Activated naive CD8-positive, alpha-beta T cell treated with anti-CD3 and anti-CD28 coated beads, Interleukin-2, amount 50 U/mL, for 16 hours (primary cell): ENCODE measurements around the gene PDPK1.
"Not testable (repeated sequence)": the region's sequence is repeated elsewhere in the genome, so short reads cannot be mapped to it uniquely, and the experiment has no call there.

Experiments
- DNase-seq: peaks from one replicate; pipeline ENCODE4 v3.0.0-alpha.2; 2020; ENCODE audit warnings: low read depth, low spot score

Gene PDPK1

GRCh38 chr16:2611877-2612276 is 74.1 kb downstream of the PDPK1 start:
- not testable (repeated sequence) for DNase-seq

- DNase-seq = not testable (repeated sequence)
Measured at GRCh38 chr16:2613251-2613650, 75.4 kb downstream of the PDPK1 start.

DNA sequence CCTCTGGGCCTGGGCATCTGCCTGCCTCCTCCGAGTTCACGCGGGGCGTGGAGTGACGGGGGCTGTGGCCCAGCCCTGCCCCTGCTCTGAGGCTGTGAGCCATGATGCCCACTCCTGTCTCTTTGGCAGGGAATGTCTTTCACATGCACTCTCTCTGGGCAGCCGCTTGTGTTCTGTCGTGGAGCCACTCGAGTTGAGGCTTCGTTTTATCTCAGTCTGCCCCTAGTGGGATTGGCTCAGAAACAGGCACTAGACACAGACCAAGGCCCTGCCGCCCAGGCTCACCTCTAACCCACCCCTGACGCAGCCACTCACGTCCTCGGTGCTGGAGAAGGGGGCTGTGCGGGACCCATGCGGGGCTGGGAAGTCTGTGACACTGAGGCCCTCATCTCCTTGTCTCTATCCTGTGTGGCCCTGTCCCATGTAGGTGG is 77.0 kb downstream of the PDPK1 start:
- no peak for DNase-seq

- DNase-seq = not testable (repeated sequence)
Measured at GRCh38 chr16:2618964-2619363, 81.1 kb downstream of the PDPK1 start.

DNA sequence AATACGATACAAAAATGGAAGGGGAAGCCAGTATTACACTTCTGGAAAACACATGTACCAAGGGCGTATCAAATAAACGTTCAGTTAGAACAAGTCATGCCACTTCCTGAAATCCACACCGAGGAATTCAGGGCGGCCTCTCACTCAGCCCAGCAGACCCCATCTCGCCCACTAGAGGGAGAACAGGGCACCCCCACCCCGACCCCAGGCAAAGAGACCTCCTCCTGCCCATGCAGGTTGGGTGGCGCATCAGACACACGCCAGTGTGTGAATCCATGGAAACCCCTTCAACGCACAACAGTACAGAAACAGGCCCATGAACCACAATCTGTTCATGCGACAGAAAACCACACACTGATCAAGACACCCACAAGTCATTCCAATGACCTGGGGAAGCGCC is 81.8 kb downstream of the PDPK1 start:
- DNase-seq = not testable (repeated sequence)

GRCh38 chr16:2620870-2621269 is 83.0 kb downstream of the PDPK1 start:
- DNase-seq = not testable (repeated sequence)

DNA sequence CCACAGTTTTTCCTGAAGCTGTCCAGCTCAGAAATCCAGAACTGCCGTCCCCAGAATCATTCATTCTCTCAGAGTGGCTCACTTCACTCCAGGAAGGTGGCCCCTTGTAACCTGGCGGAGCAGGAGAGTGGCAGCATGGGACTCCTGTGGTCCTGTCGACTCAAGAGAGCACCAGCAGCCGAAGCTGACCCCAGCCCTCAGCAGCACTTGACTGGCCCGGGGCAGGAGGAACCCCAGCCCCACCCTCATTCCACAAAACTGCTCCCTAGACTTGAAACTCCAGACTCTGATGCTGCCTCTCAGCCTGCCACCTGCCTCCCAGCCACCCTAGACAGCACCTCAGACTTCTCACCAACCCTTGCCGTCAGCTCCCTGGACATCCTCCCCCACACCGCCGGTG is 83.6 kb downstream of the PDPK1 start:
- DNase-seq = not testable (repeated sequence)

DNA sequence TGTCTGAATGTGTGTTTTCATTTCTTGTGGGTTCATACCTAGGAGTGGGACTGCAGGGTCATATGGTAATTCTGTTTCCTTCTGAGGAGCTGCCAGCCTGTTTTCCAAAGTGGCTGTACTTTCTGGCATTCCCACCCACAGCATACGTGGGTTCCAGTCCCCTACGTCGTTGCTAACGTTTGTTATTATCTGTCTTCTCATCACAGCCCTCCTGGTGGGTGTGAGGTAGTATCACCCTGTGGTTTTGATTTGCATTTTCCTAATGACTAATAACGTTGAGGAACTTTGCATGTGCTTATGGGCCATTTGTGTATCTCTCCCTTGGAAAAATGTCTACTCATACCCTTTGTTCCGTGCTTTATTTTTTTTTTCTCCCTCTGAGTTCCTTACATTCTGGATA is 89.3 kb downstream of the PDPK1 start:
- not testable (repeated sequence) for DNase-seq

GRCh38 chr16:2631203-2631602 is 93.4 kb downstream of the PDPK1 start:
- DNase-seq = not testable (repeated sequence)

GRCh38 chr16:2632291-2632690 is 94.5 kb downstream of the PDPK1 start:
- not testable (repeated sequence) for DNase-seq

DNA sequence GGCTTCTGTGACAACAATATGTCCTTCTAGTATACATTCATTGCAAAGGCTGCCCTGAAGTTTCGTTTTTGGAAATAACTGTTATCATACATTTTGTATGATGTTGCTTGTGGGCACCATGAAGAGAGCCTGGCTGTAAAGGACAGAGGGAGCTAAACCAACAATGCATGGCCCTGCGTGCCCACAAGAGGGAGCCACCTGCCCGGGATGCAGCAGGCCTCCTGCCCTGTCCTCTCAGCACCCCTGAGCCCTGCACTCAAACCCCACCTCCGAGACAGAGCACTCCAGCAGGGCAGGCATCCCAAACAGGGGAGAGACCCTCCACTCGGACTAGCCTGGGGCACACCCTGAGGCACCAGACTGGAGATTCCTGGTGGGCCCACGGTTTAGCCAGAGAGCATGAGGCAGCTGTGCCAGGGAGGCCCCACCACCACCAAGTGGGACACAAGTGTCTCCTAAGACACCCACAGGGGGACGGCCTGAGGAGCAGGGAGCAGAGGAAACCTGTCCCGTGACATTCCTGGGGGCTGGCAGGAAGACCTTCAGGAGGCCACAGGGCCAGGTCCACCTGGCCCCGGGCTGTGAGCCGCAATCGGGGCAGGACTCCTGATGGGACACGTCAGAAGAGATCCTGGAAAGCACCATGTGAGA is 101.4 kb downstream of the PDPK1 start:
- not testable (repeated sequence) for DNase-seq

DNA sequence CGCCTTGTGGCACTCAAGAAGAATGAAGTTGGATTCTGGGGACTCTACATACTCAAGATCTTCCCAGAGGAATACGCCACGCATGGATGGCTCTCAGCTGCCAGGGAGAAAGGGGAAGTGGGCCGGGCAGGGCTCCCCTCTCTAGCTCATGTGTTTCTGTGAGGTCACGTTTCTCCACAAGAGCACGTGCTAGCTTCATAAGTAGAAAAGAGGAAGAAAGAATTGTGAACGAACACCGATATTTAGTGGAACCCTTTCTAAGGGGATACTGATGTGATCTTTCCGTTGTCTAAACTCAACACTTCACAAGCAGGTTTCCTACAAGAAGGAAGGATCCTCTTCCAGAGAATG is 101.9 kb downstream of the PDPK1 start:
- not testable (repeated sequence) for DNase-seq

GRCh38 chr16:2642561-2642960 is 104.7 kb downstream of the PDPK1 start:
- not testable (repeated sequence) for DNase-seq

DNA sequence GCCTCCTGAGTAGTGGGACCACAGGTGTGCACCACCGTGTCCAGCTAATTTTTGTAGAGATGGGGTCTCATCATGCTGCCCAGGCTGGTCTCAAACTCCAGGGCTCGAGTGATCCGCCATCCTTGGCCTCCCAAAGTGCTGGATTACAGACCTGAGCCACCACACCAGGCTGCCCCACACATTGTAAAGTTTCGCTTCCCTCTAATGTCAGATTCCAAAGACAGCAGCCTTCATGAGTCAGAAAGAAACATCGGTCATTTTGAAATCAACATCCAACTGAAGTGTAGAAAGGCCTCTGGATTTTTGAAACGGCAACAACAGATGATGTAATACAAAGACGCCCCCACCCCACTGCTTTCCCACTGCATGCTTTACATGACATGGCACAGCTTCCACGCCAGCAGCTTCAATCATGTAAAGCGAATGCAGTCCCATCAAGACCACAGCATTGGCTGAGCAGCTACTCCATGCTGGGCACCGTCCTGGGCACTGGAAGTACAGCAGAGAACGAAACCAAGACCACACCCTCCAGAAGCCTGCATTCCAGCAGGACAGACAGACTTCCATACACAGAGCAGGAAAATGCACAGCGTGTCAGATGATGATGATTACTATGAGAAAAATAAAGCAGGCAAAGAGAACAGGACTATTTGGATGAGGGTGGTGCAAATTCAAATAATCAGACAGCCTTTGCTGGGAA is 107.1 kb downstream of the PDPK1 start:
- DNase-seq = not testable (repeated sequence)

DNA sequence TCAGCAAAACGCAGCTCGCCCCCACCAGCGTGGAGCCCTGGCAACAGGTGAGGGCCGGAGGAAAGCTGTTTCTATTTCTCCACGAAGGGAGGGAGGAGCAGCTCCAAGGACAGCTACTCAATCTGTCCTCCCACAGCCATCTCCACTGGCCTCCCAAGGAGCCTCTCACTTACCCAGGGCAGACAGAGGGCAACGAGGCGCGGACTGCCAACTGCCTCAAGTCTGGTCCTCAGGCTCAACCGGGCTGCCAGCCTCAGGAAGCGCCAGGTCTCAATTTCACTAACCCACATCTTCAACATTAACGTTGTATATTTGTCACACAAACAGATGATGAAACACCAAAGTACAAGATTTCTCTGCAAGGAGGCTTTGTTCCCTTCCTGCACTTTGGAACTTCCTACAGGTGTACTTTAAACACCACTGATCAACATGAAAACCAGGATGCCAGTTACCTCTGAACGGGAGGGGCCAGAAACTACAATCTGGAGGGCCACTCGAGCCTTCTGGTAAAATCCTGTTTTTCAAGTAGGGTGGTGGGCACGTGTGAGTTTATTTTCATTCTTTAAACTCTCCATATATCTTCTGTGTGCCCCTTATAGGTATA is 113.5 kb downstream of the PDPK1 start:
- not testable (repeated sequence) for DNase-seq
